Rectal smooth muscle tissue (tissue), 1 donor: Measurements from ENCODE around the gene AVEN.

Source experiments
- H3K27ac ChIP-seq: one replicate; pipeline ENCODE4 v1.7.0; 2013; ENCODE audit warnings: low read depth, low read length, inconsistent platforms
- H3K27me3 ChIP-seq: one replicate; pipeline ENCODE4 v1.7.0; 2013; ENCODE audit warnings: low read length; ENCODE audit not compliant: control insufficient read depth, insufficient read depth
- H3K36me3 ChIP-seq: one replicate; pipeline ENCODE4 v1.7.0; 2013; ENCODE audit warnings: low read length; ENCODE audit not compliant: control insufficient read depth, insufficient read depth
- H3K4me1 ChIP-seq: one replicate; pipeline ENCODE4 v1.7.0; 2013; ENCODE audit warnings: low read length; ENCODE audit not compliant: control insufficient read depth, insufficient read depth
- H3K4me3 ChIP-seq: one replicate; pipeline ENCODE4 v1.7.0; 2013; ENCODE audit warnings: low read length
- H3K9ac ChIP-seq: one replicate; pipeline ENCODE4 v1.7.0; 2013; ENCODE audit warnings: low read length

Gene AVEN

GRCh38 chr15:33848011-33848410 is 191.0 kb downstream of the AVEN start:
- Histone ChIP-seq H3K36me3 (no peaks in the 10 kb centered on the region), H3K4me1 (no peaks in the 10 kb centered on the region), H3K27ac (no peak overlapping the region), H3K27me3 (no peaks in the 10 kb centered on the region), H3K4me3 (no peak overlapping the region), H3K9ac (no peak overlapping the region)

- H3K4me3 ChIP-seq: no peak overlapping the region
- no peak overlapping the region for H3K27ac ChIP-seq
- H3K36me3 ChIP-seq: no peaks in the 10 kb centered on the region
- no peak overlapping the region for H3K9ac ChIP-seq
- H3K27me3 ChIP-seq: no peaks in the 10 kb centered on the region
- no peaks in the 10 kb centered on the region for H3K4me1 ChIP-seq
Measured at GRCh38 chr15:33846862-33847261, 192.1 kb downstream of the AVEN start.

DNA sequence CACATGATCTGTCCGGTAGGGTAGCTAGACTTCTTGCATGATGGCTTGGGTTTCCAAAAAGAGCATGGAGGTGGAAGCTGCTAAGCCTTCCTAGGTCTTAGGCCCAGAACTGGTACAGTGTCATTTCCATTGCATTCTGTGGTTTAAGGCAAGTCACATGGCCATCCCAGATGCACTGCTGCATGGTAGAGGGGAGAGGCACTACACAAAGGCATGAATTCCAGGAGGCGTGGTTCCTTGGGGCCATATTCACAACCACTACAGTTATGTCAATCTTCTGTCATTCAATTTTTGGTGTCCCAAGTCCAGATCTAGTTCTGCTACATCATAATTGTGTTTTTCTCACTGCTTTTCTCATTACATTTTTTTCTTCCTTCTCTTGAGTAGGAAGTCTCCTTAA is 192.9 kb downstream of the AVEN start:
- Histone ChIP-seq H3K9ac (no peak overlapping the region), H3K4me3 (no peak overlapping the region), H3K4me1 (no peaks in the 10 kb centered on the region), H3K27ac (no peak overlapping the region), H3K36me3 (no peaks in the 10 kb centered on the region), H3K27me3 (no peaks in the 10 kb centered on the region)

GRCh38 chr15:33844597-33844996 is 194.4 kb downstream of the AVEN start:
- H3K4me1 ChIP-seq: no peaks in the 10 kb centered on the region
- no peak overlapping the region for H3K9ac ChIP-seq
- H3K36me3 ChIP-seq: no peaks in the 10 kb centered on the region
- no peak overlapping the region for H3K4me3 ChIP-seq
- no peaks in the 10 kb centered on the region for H3K27me3 ChIP-seq
- H3K27ac ChIP-seq: no peak overlapping the region

DNA sequence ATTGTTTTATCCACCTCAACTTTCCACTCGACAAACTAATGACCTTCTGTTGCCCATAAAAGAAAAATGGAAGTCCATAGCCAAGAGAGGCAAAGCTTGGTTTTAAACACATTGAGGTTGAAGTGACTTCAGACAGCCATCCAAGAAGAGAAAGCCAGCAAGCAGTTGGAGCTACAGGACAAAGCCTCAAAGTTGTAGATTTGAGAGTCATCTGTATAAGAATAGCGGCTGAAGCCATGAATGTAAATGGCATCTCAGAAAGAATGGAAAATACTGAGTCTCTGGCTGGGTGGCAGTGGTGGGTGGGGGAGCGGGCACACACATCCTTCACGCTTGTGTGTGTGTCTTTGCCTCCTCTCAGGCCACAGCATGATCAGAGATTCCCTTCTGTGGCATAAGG is 194.8 kb downstream of the AVEN start:
- Histone ChIP-seq H3K9ac (no peak overlapping the region), H3K36me3 (no peaks in the 10 kb centered on the region), H3K4me3 (no peak overlapping the region), H3K4me1 (no peaks in the 10 kb centered on the region), H3K27me3 (no peaks in the 10 kb centered on the region), H3K27ac (no peak overlapping the region)

DNA sequence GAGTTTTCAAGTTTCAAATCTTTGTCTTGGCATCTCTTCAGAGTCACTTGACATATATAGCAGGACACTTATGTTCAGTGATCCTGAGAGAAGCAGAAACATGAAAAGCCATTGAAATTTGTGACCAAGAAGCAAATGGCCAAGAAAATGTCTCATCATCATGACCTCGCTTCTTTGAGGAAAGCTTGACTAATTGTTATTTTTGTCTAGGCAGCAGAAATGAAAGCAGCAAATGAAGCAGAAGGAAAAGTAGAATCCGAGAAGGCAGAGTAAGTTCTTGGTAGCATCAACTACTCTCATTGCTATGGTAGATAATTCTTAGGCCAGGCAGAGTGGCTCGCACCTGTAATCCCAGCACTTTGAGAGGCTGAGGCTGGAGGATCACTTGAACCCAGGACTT is 198.4 kb downstream of the AVEN start:
- Histone ChIP-seq H3K27ac (no peak overlapping the region), H3K4me1 (no peaks in the 10 kb centered on the region), H3K36me3 (no peaks in the 10 kb centered on the region)

DNA sequence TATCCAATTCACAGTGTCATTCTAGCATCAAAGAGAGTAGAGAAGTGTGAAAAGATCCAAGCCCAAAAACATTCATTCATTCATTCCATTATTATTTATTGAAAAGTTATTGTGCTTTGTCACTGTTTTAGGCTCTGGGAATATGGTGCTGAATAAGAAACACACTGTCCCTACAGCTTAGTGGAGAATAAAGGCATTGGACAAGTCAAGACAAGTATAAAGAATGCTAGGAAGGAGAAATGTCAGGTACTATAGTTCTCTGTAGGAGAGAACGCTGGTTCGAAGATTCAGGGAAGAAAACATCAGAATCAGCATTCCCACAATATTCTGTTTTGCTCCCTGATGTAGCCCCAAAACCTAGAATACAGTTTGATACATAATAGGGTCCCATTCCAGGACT is 199.5 kb downstream of the AVEN start:
- H3K4me1 ChIP-seq: no peaks in the 10 kb centered on the region
- no peaks in the 10 kb centered on the region for H3K36me3 ChIP-seq
- H3K4me3 ChIP-seq: no peak overlapping the region
- no peaks in the 10 kb centered on the region for H3K27me3 ChIP-seq
- H3K27ac ChIP-seq: no peak overlapping the region
- no peak overlapping the region for H3K9ac ChIP-seq

More for the DNA sequence above, 198.4 kb downstream of the AVEN start:
- Histone ChIP-seq H3K27me3 (no peaks in the 10 kb centered on the region), H3K4me3 (no peak overlapping the region), H3K9ac (no peak overlapping the region)

- H3K4me1 ChIP-seq: no peaks in the 10 kb centered on the region
- H3K27ac ChIP-seq: no peak overlapping the region
- no peaks in the 10 kb centered on the region for H3K36me3 ChIP-seq
- no peaks in the 10 kb centered on the region for H3K27me3 ChIP-seq
- no peak overlapping the region for H3K4me3 ChIP-seq
- H3K9ac ChIP-seq: no peak overlapping the region
Measured at GRCh38 chr15:33837294-33837693, 201.7 kb downstream of the AVEN start.

GRCh38 chr15:33834892-33835743 is 203.9 kb downstream of the AVEN start:
- Histone ChIP-seq H3K9ac (no peak overlapping the region), H3K36me3 (no peaks in the 10 kb centered on the region), H3K4me1 (no peaks in the 10 kb centered on the region), H3K4me3 (no peak overlapping the region), H3K27ac (no peak overlapping the region), H3K27me3 (no peaks in the 10 kb centered on the region)

DNA sequence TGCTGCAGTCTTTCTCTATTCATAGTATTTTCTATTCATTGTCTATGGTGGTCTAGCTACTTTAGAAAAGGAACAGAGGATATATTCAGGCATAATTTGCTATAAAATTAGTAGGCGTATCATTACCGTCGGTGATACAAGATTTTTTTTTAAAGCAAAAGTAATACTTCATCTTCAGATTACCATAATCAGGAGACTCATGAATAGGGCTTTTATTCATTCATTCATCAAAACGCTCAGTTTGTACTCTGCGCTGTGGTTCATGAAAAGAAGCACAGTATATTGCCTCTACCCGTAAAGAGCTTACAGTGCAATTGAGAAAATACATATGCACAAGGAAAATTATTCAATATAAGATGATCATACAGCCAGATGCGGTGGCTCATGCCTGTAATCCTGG is 207.4 kb downstream of the AVEN start:
- Histone ChIP-seq H3K27me3 (no peaks in the 10 kb centered on the region), H3K4me1 (no peaks in the 10 kb centered on the region)

DNA sequence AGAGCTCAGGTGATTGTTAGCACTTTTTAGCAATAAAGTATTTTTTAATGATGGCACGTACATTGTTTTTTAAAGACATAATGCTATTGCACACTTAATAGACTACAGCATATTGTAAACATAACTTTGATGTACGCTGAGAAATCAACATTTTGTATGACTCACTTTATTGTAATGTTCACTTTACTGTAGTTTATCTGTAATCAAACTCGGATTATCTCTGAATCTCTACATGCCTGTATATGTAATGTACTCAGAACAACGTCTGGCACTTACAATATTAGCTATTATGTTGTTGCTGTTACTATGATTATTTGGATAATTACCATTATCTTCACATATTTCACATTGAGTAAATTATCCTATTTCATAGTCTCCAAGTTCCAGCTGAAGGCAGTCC is 208.7 kb downstream of the AVEN start:
- H3K27ac ChIP-seq: no peak overlapping the region

More for the DNA sequence above, 207.4 kb downstream of the AVEN start:
- Histone ChIP-seq H3K36me3 (no peaks in the 10 kb centered on the region), H3K4me3 (no peak overlapping the region), H3K9ac (no peak overlapping the region), H3K27ac (no peak overlapping the region)

DNA sequence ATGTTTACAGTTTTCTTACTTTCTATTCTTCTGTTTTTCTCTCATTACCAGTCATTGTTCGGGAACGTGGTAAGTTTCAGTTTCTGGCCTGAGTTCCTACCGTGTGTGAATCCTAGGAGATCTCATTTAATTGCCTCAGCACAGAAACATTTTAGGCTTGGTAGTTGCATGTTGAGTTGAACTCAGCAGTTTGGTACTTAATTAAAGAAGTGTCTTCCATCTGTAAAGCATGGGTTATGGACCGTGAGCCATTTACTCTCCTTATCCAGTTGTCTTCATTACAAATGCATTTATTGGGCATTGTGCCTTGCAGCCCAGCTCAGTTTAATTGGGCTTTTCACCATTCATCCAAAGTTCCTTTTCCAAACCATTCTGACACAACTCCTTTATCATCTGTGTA is 212.8 kb downstream of the AVEN start:
- Histone ChIP-seq H3K27ac (no peak overlapping the region), H3K36me3 (no peaks in the 10 kb centered on the region), H3K9ac (no peak overlapping the region), H3K27me3 (no peaks in the 10 kb centered on the region), H3K4me1 (no peaks in the 10 kb centered on the region), H3K4me3 (no peak overlapping the region)

More for the DNA sequence above, 208.7 kb downstream of the AVEN start:
- H3K4me1 ChIP-seq: no peaks in the 10 kb centered on the region
- H3K27me3 ChIP-seq: no peaks in the 10 kb centered on the region
- H3K9ac ChIP-seq: no peak overlapping the region
- H3K4me3 ChIP-seq: no peak overlapping the region
- no peaks in the 10 kb centered on the region for H3K36me3 ChIP-seq

DNA sequence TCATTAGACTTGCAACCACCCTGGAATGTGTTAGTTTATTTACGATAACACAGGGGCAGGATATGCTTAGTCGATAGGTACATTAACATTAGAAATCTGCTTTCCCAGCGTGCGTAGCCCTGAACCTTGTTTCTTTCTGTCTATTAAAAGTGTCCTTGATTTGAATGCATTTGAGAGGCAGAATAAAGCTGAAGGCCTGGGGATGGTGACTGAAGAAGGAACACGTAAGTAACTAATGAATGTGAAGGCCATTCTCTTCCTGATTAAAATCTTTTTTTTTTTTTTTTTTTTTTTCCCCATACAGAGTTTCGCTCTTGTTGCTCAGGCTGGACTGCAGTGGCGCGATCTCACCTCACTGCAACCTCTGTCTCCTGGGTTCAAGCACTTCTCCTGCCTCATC is 213.6 kb downstream of the AVEN start:
- no peak overlapping the region for H3K4me3 ChIP-seq
- no peak overlapping the region for H3K9ac ChIP-seq
- H3K36me3 ChIP-seq: no peaks in the 10 kb centered on the region
- no peaks in the 10 kb centered on the region for H3K27me3 ChIP-seq
- H3K4me1 ChIP-seq: no peaks in the 10 kb centered on the region
- H3K27ac ChIP-seq: no peak overlapping the region
